PC-9 (cell line): ENCODE results near the gene NFIA. TPM values are rescaled to one million over a fixed set of nuclear protein-coding genes. Genes with fewer than 3 reads are reported as not detected.

Experiments used
- BruUV-seq: library from RNA; stranded (reverse); fragments of 400-500 nt; replicated peaks from 2 replicates; lab custom pipeline; 2021; lab: Mats Ljungman, UMichigan
- CTCF ChIA-PET: fragments of 300-600 bp; sonication (Branson Sonifier 250); formaldehyde crosslinking; loops from one replicate; lab custom pipeline; 2022; ENCODE audit warnings: antibody characterized with exemption; lab: Charles Lee
- POLR2A ChIA-PET: fragments of 300-600 bp; sonication (Branson Sonifier 250); formaldehyde crosslinking; loops from one replicate; lab custom pipeline; 2022; ENCODE audit warnings: antibody characterized with exemption; ENCODE audit not compliant: unreplicated experiment; lab: Charles Lee
- DNase-seq, 2 experiments: peaks; one replicate each; pipeline versions ENCODE4 v3.0.0 to v3.0.0-alpha.2; 2015 to 2022; ENCODE audit warnings: mixed read lengths in 1 of 2
- H2AFZ ChIP-seq: fragments of 200-600 bp; sonication (generic); 2 replicates; pipeline ENCODE4 v1.8.1; 2017; ENCODE audit warnings: antibody characterized with exemption
- H3F3A ChIP-seq: fragments of 200-600 bp; sonication (generic); 2 replicates; pipeline ENCODE4 v1.8.1; 2017; ENCODE audit warnings: antibody characterized with exemption, mild to moderate bottlenecking, low read depth; ENCODE audit not compliant: insufficient read depth
- H3K27ac ChIP-seq: fragments of 200-600 bp; sonication (generic); 2 replicates; pipeline ENCODE4 v1.6.1; 2016; ENCODE audit warnings: mixed run types
- H3K27me3 ChIP-seq: fragments of 200-600 bp; sonication (generic); 2 replicates; pipeline ENCODE4 v1.6.1; 2016; ENCODE audit warnings: low read depth, mixed run types; ENCODE audit not compliant: insufficient read depth
- H3K36me3 ChIP-seq: fragments of 200-600 bp; sonication (generic); 2 replicates; pipeline ENCODE4 v1.6.1; 2016; ENCODE audit warnings: low read depth, mixed run types
- H3K4me1 ChIP-seq: fragments of 200-600 bp; sonication (generic); replicated peaks from 2 replicates; pipeline ENCODE4 v1.6.1; 2016; ENCODE audit warnings: mixed run types; ENCODE audit not compliant: insufficient read depth
- H3K4me2 ChIP-seq: fragments of 200-600 bp; sonication (generic); 2 replicates; pipeline ENCODE4 v1.6.1; 2017; ENCODE audit warnings: mixed run types
- H3K4me3 ChIP-seq: fragments of 200-600 bp; sonication (generic); 2 replicates; pipeline ENCODE4 v1.6.1; 2016; ENCODE audit warnings: mixed run types
- H3K79me2 ChIP-seq: fragments of 200-600 bp; sonication (generic); 2 replicates; pipeline ENCODE4 v1.6.1; 2017; ENCODE audit warnings: low read depth, mixed run types
- H3K9me2 ChIP-seq: fragments of 200-600 bp; sonication (generic); 2 replicates; pipeline ENCODE4 v1.8.1; 2017; ENCODE audit warnings: mild to moderate bottlenecking; ENCODE audit not compliant: insufficient read depth
- H3K9me3 ChIP-seq: fragments of 200-600 bp; sonication (generic); 2 replicates; pipeline ENCODE4 v1.8.1; 2016; ENCODE audit warnings: low read depth; ENCODE audit not compliant: insufficient read depth
- H4K20me1 ChIP-seq: fragments of 200-600 bp; sonication (generic); 2 replicates; pipeline ENCODE4 v1.8.1; 2017; ENCODE audit not compliant: insufficient read depth
- EZH2 ChIP-seq: fragments of 200-600 bp; sonication (generic); IDR thresholded peaks from 2 replicates; pipeline ENCODE4 v1.8.0; 2017; ENCODE audit warnings: antibody characterized with exemption, low read depth
- intact Hi-C: fragments of 100-400 bp; cut with micrococcal nuclease; formaldehyde crosslinking; loops from one replicate; pipeline ENCODE4 v1.10.0; 2022; ENCODE audit not compliant: unreplicated experiment
- total RNA-seq: library from RNA; stranded (reverse); gene quantifications from 2 replicates; pipeline ENCODE4 v1.2.3, GENCODE V29; 2021
- TF ChIP-seq, protein P1 (sequence below): fragments of 200-600 bp; sonication (generic); conservative IDR thresholded peaks from 2 replicates; pipeline ENCODE4 v1.6.1; 2017; ENCODE audit warnings: mixed run types, antibody characterized with exemption, mild to moderate bottlenecking, moderate library complexity

The NFIA gene
- total RNA-seq, 1 experiment from 2014 or later, result 26.7 TPM

DNA sequence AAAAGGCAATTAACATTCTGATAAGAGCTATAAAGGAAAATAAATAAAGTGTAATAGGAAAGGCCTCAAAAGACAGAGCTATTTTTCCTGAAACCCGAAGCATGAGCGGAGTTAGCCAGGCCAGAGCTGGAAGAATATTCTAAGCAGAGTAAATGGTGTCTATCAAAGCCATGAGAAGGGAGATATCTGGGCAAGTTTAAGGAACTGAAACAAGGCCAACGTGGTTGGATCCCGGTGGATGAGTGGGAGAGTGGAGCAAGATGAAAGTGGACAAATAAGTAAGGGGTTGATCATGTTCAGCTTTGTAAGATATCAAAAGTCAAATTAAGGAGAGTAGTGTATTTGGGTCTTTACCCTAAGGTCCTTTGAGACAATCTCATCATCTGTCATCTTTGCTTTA is 408.6 kb downstream of the NFIA start:
- Histone ChIP-seq H3K4me3 (no peak overlapping the region), H4K20me1 (no peaks in the 10 kb centered on the region), H3K9me2 (no peaks in the 10 kb centered on the region; the same call in 1 of the 2 replicates), H3K4me1 (peaks cover 28% of the 10 kb centered on the region), H3K27ac (no peak overlapping the region), H3K36me3 (no peaks in the 10 kb centered on the region), H3K4me2 (no peak overlapping the region), H3K9me3 (no peaks in the 10 kb centered on the region), H3K79me2 (no peaks in the 10 kb centered on the region), H3F3A (peaks cover 17% of the 10 kb centered on the region), H2AFZ (no peak overlapping the region), H3K27me3 (no peaks in the 10 kb centered on the region)
- intact Hi-C loops, result loop anchor here (10.0 kb wide), 1 partner anchor 154 kb away; no protein-coding TSS in a partner anchor
- POLR2A ChIA-PET, result no interaction called here
- CTCF ChIA-PET, result no interaction called here
- no TSS peak for BruUV-seq
- TF ChIP-seq, protein P1, sequence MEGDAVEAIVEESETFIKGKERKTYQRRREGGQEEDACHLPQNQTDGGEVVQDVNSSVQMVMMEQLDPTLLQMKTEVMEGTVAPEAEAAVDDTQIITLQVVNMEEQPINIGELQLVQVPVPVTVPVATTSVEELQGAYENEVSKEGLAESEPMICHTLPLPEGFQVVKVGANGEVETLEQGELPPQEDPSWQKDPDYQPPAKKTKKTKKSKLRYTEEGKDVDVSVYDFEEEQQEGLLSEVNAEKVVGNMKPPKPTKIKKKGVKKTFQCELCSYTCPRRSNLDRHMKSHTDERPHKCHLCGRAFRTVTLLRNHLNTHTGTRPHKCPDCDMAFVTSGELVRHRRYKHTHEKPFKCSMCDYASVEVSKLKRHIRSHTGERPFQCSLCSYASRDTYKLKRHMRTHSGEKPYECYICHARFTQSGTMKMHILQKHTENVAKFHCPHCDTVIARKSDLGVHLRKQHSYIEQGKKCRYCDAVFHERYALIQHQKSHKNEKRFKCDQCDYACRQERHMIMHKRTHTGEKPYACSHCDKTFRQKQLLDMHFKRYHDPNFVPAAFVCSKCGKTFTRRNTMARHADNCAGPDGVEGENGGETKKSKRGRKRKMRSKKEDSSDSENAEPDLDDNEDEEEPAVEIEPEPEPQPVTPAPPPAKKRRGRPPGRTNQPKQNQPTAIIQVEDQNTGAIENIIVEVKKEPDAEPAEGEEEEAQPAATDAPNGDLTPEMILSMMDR, result no peak
- TF ChIP-seq EZH2, result no peak
- no peak for DNase-seq

DNA sequence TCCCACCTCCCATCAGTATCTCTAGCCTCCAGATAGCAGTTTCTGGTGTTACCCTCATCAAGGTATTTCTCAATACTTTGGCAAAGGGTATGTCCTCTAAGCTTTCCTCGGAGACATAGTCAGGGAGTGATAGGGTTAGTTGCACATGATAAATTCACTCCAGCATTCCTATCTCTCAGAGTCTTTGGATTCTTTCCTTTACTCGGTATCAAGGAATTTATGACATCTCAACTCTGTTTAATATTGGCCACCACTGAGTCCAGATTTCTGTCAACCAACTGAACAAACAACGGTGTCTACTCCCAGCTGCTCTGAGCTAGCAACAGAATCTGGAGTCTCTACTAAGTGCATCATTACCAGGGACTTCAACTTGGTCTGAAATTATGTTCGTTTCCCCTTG is 409.1 kb downstream of the NFIA start:
- CTCF ChIA-PET, result no interaction called here
- no peaks in the 10 kb centered on the region for H4K20me1 ChIP-seq
- peaks cover 21% of the 10 kb centered on the region for H3F3A ChIP-seq
- no peaks in the 10 kb centered on the region; the same call in 1 of the 2 replicates for H3K9me2 ChIP-seq
- DNase-seq, result no peak
- no peaks in the 10 kb centered on the region for H3K9me3 ChIP-seq
- H3K27me3 ChIP-seq, result no peaks in the 10 kb centered on the region
- no peak overlapping the region for H2AFZ ChIP-seq
- no TSS peak for BruUV-seq
- TF ChIP-seq EZH2, result no peak
- TF ChIP-seq, protein P1, result no peak
- no peaks in the 10 kb centered on the region for H3K36me3 ChIP-seq
- intact Hi-C loops, result loop anchor here (10.0 kb wide), 1 partner anchor 153 kb away; no protein-coding TSS in a partner anchor
- H3K79me2 ChIP-seq, result no peaks in the 10 kb centered on the region
- H3K27ac ChIP-seq, result no peak overlapping the region
- no peak overlapping the region for H3K4me2 ChIP-seq
- H3K4me3 ChIP-seq, result no peak overlapping the region
- POLR2A ChIA-PET, result no interaction called here
- H3K4me1 ChIP-seq, result peaks cover 29% of the 10 kb centered on the region

GRCh38 chr1:61494000-61494399 is 411.6 kb downstream of the NFIA start:
- CTCF ChIA-PET, result no interaction called here
- intact Hi-C loops, result loop anchor here (10.0 kb wide), 1 partner anchor 151 kb away; no protein-coding TSS in a partner anchor
- no TSS peak for BruUV-seq
- Histone ChIP-seq H3K4me2 (no peak overlapping the region), H3K79me2 (no peaks in the 10 kb centered on the region), H3K9me2 (no peaks in the 10 kb centered on the region; the same call in 1 of the 2 replicates), H3K27me3 (no peaks in the 10 kb centered on the region), H2AFZ (no peak overlapping the region), H4K20me1 (no peaks in the 10 kb centered on the region), H3K36me3 (no peaks in the 10 kb centered on the region), H3K4me1 (peaks cover 26% of the 10 kb centered on the region), H3K4me3 (no peak overlapping the region), H3K27ac (no peak overlapping the region), H3F3A (peaks cover 25% of the 10 kb centered on the region), H3K9me3 (no peaks in the 10 kb centered on the region)
- DNase-seq, result peak in 1 of 2 experiments; percentile 36
- POLR2A ChIA-PET, result no interaction called here
- TF ChIP-seq, protein P1, result no peak
- no peak for TF ChIP-seq EZH2
